8988T (cell line): Measurements from ENCODE around the gene CSF1R.

ENCODE experiments used
- DNase-seq: peaks from one replicate; pipeline ENCODE4 v3.0.0; 2011

CSF1R gene

DNA sequence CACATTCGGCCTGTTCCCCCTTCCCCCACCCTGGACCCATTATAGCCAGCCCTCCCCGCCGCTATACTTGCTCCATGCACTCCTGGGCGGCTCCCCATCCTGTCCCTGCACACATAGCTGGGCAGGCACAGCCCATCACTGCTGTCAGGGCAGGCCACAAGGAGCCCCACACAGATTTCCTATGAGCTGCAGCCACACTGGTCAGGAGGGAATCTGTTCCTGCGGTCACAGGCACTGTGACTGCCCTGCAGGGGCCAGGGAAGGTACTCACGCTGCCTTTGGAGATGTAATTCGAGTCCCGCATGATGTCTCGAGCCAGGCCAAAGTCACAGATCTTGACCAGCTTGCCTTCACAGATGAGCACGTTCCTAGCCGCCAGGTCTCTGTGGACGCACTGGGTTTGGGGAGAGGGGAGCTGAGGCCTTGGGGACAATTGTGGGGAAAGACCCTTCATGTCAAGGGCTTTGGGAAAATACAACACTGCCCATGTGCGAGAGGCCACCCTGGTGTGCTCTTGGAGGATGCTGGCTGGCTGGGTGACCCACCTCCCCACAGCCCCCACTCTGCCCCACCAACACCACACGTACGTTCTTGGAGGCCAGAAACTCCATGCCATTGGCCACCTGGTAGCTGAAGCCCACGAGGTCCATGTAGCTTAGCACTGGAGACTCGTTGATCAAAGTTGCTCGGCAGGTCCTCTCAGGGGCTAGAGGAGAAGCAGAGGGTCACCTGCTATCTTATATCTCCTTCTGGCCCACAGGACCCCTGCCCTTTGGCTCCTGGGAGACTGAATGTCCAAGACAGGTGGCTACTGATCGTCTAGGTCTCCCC is 34.5 kb upstream of the CSF1R start:
- DNase-seq, result no peak

DNA sequence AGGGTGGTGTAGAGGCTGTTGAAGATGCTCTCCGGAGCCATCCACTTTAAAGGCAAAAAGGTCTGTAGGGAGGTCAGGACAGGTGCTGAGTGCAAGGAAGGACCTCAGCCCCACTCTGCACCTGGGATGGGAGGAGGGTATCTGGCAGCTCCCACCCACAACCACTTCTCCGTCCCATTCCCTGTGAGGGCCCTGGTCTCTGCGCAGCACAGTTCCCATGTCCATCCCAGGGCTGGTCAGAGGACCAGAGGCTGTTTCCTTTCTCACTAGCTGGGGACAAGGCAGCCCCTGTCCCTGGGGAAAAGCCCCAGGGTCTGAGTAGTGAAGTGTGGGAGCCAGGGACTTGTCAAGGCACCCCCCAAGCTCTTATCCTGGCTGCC is 33.7 kb upstream of the CSF1R start:
- peak; percentile 24 for DNase-seq

DNA sequence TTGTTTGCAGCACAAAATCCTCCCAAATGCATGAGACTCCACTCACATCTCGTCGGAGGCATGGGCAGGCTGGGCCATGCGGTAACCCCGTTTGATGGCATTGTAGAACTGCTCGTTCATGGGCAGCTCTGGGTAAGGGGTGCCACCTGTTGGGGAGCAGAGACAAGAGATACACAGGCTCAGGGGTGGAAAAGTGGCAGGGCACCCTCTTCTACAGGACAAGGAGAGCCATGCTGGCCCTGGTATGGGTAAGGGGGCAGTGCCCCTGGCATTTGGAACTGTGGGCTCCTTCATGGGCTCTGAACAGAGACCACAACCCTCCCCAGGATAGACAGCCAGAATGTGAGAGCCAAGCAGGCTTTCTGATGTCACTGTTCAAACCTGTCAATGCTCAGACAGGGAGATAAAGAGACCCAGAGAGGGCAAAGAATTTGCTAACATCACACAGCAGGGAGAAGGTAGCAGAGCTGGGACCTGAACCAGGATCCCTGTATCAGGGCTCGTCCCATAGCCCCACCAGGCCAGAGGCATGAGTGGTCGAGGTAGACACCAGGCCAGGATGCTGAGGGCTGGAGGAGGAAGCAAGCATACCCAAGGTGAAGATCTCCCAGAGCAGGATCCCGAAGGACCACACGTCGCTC is 33.2 kb upstream of the CSF1R start:
- DNase-seq, result peak; percentile 15

DNA sequence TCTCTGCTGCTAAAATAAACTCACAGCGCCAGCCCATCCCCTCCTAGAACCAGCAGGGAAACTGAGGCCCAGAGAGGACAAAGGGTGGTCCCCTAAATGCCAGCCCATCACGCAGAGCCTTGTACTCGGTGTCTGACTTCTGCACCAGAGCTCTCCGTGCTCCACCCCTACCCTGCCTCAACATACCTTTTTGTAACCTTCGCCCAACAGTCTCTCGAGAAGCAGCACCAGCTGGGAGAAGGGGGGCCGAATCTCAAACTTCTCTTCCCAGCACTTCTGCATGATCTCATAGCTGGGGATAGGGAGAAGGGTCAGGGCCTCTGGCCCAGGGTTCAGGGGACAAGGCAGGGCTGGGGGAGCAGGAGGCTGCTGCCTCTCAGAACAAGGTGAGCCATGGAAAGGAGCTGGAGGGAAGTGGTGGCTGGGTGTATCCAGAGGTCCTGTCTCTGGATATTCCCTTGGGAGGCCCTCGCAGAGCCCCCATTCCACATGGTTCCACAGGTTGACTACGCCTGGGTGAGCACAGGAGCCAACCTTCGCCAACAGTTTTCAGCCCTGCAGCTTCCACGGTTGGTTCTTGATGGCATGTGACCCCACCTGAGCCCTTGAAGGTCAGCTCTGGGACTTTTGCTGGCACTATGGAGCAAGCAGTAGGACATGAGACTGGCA is 32.3 kb upstream of the CSF1R start:
- peak; percentile 18 for DNase-seq

DNA sequence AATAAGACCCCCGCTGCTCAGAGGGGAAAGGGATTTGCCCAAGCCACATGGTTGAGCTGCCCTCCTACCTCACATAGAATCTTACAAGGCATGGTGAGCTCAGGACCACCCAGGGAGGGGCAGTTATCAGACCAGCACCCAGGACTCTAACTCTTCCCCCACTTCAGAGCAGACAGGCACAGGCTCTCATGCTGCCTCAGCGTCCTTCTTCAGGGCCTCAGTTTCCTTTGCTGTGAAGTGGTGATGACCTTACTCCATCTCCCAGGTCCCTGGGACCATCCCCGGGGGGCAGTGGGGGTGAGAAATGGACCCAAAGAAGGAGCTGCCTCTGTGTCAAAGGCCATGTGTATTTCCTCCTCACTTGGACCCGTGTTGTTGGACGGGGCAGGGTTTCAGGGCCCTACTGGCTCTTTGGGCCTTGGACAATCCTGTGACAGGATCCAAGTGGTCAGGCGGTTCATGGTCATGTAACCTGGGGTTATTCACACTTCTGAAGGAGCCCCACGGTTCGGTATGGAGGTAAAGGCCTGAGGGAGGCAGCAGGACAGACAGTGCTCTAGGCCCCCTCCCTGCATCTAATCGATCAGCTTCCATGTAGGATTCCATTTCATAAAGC is 31.7 kb upstream of the CSF1R start:
- DNase-seq, result no peak

DNA sequence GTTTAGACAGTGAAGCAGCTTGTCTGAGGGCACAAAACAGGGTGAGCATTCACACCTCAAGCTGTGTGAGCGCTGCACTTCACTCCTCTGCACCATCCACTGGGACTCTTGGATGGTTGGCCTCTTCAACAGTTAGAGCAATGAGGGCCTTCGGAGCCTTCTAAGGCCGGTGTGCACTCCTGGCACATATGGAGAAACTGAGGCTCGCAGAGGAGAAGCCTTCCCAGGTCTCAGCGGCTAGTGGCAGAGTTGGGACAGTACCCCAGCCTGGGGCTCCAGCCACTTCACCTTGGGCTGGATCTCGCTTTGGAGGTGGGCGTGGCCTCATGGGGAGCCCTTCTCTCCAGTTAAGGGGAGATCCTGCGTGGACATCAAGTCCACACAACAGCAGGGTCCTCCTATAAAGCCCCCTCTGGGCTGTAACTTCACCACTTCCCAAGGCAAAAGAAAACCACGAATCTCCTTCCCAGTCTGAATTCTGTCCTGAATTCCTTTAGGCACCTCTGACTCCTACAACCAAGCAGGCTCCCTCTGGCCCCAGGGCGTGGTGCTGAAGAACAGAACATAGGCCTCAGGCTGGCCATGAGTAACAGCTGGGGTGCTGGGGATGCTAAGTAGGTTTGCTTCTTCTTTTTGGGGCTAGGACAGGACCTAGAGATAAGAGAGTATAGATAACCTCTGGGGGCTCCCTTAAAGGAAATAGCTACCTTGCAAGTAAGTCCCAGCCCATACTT is 30.5 kb upstream of the CSF1R start:
- no peak for DNase-seq

DNA sequence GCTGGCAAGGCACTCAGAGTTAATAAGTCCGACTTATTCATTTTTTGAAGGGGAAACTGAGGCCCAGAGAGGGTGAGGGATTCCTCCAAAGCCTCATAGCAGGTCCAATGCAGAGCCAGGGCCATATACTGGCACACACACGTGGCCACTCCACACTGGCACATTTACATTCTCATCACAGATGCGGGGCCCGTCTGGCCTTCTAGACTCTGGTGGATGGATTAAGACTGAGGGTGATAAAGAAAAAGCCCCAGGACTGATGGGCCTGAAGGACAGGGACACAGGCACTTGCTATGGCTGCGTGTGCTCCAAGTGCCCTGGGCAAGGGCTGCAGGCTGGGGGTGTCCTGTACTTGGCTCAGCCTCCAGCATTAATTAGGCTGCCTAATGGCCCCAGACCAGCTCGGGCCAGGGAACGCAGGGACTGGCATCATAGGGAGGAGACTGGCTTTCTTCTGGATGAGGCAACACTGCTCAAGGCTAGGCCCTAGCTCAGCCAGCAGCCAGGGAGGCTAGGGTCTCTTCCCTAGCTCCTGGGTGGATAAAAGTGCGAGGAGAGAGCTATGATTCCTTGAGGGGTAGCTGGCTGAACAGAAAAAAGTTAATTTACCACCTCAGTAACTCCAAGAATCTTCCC is 28.5 kb upstream of the CSF1R start:
- DNase-seq, result no peak

DNA sequence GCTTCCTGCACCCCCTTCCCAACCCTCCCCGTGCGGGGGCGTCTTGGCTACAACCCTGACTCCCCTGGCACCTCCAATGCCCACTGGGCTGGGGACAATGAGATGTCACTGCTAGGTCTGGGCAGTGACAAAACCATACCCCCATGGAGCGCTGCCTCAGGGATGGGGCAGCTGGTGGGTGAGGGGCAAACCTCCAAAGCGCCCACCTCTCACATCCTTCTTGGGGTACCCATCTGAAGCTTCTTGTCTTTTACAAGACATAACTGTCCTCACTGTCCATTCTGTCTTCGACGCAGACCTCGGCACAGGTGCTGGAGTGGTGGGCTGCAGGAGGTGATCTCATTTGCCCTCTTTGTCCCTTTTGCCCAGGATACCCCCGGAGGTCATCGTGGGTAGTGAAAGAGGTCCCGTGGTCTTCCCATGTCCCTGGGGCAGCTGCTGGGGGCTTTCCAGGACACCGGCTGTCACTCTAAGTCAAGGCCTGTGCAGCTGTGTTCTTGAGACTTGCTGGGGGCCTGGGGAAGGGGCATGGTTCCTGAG is 27.8 kb upstream of the CSF1R start:
- DNase-seq, result no peak

DNA sequence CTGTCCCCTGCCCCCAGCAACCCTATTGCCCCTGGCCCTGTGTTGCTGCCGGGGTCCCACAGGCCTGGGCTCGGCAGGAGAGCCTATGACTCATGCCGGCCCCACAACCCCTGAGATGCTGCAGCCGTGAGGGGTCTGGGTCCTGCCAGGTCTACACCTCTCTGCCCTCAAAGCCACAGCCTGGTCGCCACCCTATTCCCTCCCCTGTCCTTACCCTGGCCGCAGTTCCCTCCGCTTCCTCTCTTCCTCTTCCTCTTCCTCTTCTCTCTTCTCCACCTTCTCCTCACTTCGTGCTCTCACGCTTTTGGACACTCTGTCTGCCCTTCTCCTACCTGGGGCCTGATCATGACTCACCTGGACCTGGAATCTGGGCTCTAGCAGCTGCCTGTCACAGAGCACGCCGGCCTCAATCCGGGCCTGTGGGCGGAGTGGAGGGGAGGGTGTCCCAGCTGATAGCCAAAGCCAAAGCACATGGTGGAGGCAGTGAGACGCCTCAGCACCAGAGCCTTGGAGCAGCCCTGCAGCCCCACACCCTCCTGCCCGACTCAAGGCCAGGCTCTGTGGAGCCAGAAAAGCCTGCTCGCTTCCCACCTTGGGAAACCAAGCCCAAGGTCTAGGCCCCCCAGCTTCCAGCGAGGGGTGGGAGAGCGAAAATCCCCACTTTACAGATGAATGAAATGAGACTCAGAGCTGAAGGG is 26.8 kb upstream of the CSF1R start:
- DNase-seq, result no peak

DNA sequence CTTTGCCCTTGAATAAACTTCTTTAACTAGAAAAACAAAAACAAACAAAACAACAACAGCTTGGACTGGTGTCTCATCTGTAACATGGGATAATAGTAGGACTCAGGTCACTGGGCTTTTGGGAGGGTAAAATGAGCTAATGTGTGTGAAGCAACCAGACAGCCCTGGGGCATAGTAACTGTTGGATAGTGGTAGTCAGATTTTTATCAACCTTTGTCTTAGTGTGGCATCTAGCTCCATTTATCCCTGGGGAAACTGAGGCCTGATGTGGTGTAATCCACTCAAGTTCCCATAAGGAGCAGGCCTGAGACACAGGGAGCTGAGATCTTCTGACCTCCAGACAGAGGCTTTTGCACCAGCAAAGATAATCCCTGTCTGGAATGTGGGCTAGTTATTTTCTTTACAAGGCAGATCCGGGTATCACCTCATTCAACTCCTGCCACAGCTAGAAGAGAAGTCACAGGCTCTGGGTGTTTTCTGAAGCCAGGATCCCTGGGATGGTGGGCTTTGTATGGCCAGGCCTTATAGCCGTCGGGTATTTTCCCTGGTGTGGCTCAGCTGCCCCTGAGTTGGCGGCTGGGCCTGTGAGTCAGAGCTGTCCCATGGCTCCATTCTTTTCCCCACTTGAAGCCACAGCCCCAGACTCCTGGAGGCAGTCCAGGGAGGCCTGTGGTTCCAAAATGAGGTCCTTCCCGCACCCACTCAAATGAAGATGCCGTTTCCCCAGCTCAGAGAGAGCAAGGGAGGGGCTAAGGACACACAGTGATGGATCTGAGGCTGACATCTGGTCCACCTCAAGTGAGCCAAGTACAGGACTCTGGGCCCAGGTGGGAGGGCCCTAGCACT is 26.1 kb upstream of the CSF1R start:
- DNase-seq, result no peak

DNA sequence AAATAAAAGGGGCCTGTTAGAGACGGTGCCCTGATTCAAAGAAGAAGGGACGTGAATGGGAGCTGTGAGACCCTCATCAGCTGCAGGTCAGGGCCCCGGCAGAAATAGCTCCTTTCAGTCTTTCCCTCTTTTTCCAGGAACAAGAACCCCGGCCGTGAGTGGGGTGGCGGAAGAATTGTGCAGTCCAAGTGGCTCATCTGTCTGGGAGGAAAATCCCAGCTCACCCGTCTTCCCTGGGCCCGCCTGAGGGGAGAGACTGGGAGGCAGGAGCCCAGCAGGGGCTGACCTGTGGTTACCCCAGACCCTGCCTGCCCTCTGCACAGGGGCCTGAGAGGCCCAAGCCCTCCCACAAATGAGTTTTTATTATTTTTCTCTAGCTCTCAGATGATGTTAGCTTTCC is 24.8 kb upstream of the CSF1R start:
- DNase-seq, result no peak

DNA sequence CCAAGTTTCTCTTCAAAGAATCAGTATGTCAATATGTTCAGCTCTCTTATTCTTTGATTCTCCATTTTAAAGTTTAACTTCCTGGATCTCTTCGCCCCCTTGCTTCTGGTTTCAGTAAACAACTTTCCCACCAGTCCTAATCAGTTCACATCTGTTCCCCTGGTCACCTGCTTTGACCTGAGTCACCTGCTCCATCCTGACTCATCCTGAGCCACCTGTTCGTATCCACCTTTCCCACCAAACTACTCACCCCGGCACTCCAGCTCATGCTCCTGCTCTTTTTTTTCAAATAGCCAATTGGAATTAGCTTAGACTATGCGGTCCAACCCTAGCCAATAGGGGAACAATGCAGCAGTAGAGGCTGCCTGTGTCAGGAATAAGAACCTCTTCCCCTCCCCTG is 23.6 kb upstream of the CSF1R start:
- no peak for DNase-seq

DNA sequence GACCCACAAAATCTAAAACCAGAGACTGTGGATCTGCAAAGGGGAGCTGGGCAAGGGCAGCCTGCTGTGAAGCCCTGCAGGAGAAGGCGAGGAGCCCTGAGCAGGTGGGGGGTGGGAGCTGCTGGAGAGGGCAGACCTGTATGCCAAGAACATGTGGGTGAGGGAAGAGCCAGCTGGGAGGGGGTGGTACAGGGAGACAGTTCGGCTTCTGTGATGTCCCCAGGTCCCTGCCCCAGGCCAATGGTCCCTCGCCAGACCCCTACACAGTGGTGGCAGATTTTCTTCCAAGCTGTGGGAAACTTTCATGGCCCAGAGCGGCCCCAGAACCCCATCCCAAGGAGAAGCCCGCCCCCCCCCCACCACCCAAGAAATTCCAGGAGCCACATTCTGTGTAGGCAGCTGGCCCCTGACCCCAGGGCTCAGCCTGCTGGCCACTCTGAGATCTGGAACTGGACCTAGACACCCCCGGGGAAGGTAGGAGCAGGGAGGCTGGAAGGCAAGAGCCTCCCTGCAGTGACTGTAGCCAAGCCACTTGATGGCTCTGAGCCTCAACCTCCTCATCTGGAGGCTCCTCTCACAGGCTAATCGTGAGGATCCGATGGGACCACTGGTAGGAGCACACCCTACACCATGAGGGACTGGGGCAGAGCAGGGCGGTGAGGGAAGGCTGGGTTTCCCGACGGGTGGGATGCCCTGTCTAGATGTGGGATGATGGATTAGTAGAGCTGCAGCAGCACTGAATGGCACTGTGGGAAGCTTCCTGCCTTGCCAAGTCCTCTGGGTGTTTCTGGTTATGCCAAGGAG is 22.6 kb upstream of the CSF1R start:
- no peak for DNase-seq

DNA sequence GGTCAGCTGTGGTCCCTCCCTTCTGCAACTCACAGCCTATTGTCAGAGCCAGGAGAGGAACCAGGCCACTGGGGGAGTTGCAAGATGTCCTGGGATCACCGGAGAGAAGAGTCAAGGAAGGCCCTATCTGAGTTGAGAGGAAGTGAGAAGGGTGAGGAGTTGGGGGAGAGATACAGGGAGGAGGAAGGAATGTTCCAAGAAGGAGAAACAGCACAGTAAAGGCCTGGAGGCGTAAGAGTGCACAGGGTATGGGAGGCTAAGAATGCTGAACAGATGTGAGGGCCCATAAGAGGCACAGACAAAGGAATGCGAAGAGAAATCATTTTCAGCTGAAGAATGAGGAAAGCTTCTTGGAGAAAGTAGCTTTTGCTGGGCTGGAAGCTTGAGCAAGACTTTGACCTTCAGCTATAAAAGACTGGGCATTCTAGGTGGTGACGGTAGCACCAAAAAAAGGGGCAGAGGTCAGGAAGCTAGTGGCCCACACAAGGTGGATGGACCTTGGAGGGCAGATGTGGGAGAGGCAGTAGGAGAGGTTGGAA is 21.6 kb upstream of the CSF1R start:
- DNase-seq, result no peak

DNA sequence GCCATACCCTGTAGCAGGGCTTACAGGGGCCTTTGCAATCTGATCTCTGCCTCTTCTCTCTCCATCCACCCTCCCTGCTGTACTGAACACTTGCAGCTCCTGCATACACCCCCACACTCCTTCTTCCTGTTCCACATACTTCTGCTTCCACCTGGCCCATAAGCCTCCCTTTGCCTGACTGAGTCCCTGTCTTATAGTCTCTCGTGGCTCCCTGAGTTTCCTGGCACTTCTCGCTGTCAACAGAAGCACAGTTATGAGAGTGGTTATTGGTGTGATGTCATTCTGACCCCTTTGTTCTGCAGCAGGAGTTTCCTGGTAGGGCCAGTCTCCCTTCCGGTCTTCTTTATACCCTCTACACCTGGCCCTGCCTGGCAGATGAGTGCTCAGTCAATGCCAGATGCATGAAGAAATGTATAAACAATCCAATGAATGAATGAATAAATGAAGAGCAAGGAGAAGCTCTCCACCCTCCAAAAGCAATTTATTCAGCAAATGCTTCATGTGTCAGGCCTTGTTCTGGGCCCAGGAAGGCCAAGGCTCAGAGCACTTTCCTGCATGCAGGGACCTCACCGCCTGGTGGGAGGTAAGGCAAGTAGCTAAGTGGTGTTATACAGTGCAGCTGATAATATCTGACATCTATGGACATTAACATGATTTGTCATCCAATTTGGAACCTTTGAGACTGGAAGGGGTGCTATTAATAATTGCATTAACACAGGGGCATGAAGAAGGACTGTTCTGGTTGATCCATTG is 20.5 kb upstream of the CSF1R start:
- no peak for DNase-seq

DNA sequence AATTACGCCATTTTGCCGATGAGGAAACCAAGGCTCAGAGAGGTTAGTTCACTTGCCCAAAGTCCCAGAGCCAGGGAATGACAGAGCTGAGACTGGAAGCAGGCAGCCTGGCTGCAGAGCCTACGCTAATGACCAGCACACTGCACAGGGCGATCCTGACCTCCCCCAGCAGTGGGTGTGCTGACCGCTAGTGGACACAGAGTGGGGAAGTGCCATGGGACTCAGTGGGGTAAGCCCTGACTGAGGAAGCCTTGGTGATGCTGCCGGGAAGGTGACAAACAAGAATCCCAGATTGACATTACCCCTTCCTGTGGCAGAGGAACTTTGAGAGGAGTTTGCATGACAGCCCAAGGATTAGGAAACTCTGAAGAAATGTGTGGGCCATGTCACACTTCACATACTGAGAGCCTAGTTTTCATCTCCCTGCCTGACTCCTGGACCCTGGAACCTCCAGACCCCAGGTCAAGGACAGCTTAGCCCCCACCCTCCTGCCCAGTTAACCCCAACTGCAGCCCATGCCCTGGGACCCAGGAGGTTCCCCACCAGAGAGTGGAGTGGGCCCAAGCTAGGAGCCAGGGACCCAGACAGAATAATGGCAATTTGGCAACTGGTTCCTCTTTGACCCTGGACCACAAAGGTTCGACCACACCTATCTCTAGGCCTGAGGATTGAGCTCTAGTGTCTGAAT is 19.7 kb upstream of the CSF1R start:
- no peak for DNase-seq

DNA sequence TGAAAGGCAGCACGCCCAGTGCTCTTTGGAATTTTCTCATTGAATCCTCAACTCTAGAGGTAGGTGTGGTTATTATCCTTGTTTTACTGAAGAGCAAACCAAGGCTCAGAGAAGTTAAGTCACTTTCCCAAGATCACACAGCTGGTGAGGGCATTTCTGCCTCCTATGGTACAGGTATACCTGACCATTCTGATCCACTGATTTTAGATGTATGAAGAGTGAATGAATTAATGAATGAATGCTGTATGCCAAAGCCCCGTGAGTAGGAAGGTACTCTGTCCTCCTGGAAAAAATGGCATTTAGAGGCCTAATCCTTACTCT is 18.2 kb upstream of the CSF1R start:
- DNase-seq, result no peak
